SK-N-SH treated with all-trans-retinoic acid at 6 μM for 48 hours (cell line): ENCODE measurements around the gene HOXA7.

ENCODE experiments used
- ATAC-seq: fragments of 200-7000 bp; cut with Tn5 transposase; 3 replicates; pipeline ENCODE4 v1.9.1; 2020; ENCODE audit warnings: mild to moderate bottlenecking, moderate library complexity
- ARNTL ChIP-seq: fragments of 450-650 bp; formaldehyde crosslinking; IDR thresholded peaks from 2 replicates; pipeline ENCODE4 v1.5.0; 2020; ENCODE audit warnings: low read depth, mild to moderate bottlenecking, moderate library complexity, borderline replicate concordance
- BACH2 ChIP-seq: fragments of 250-450 bp; sonication (Bioruptor Pico); IDR thresholded peaks from 2 replicates; pipeline ENCODE4 v1.9.0; 2021; ENCODE audit warnings: mild to moderate bottlenecking, borderline replicate concordance
- CREB5 ChIP-seq: fragments of 250-450 bp; sonication (Bioruptor Pico); IDR thresholded peaks from 2 replicates; pipeline ENCODE4 v1.5.1; 2020; ENCODE audit warnings: low read depth, mild to moderate bottlenecking, moderate library complexity
- CSDC2 ChIP-seq: fragments of 250-450 bp; sonication (Bioruptor Pico); IDR thresholded peaks from 2 replicates; pipeline ENCODE4 v1.5.0; 2020; ENCODE audit warnings: mild to moderate bottlenecking, moderate library complexity
- CSRNP3 ChIP-seq: fragments of 250-450 bp; sonication (Bioruptor Pico); IDR thresholded peaks from 2 replicates; pipeline ENCODE4 v1.5.1; 2021; ENCODE audit warnings: mild to moderate bottlenecking, moderate library complexity
- GLIS3 ChIP-seq: fragments of 250-450 bp; sonication (Bioruptor Pico); IDR thresholded peaks from 2 replicates; pipeline ENCODE4 v1.5.0; 2020; ENCODE audit warnings: mild to moderate bottlenecking, moderate library complexity
- ISL1 ChIP-seq: fragments of 250-450 bp; sonication (Bioruptor Pico); IDR thresholded peaks from 2 replicates; pipeline ENCODE4 v2.1.2; 2022; ENCODE audit warnings: mild to moderate bottlenecking, moderate library complexity
- OSR1 ChIP-seq: fragments of 250-450 bp; sonication (Bioruptor Pico); IDR thresholded peaks from 2 replicates; pipeline ENCODE4 v1.8.0; 2022; ENCODE audit warnings: moderate library complexity, mild to moderate bottlenecking, inconsistent platforms
- PATZ1 ChIP-seq: fragments of 250-450 bp; sonication (Bioruptor Pico); IDR thresholded peaks from 2 replicates; pipeline ENCODE4 v1.8.0; 2020; ENCODE audit warnings: mild to moderate bottlenecking, moderate library complexity, borderline replicate concordance
- POU6F1 ChIP-seq: fragments of 250-450 bp; sonication (Bioruptor Pico); IDR thresholded peaks from 2 replicates; pipeline ENCODE4 v1.8.0; 2021; ENCODE audit warnings: low read depth, mild to moderate bottlenecking, moderate library complexity, borderline replicate concordance
- PPARA ChIP-seq: fragments of 250-450 bp; sonication (Bioruptor Pico); IDR thresholded peaks from 2 replicates; pipeline ENCODE4 v1.5.0; 2020; ENCODE audit warnings: mild to moderate bottlenecking, borderline replicate concordance
- RARB ChIP-seq: fragments of 250-450 bp; sonication (Bioruptor Pico); IDR thresholded peaks from 2 replicates; pipeline ENCODE4 v1.8.0; 2021; ENCODE audit warnings: mild to moderate bottlenecking, moderate library complexity
- SNAI2 ChIP-seq: fragments of 250-450 bp; sonication (Bioruptor Pico); IDR thresholded peaks from 2 replicates; pipeline ENCODE4 v1.5.0; 2020; ENCODE audit warnings: mild to moderate bottlenecking, moderate library complexity
- TCF4 ChIP-seq: fragments of 250-450 bp; sonication (Bioruptor Pico); IDR thresholded peaks from 2 replicates; pipeline ENCODE4 v1.8.0; 2021; ENCODE audit warnings: mild to moderate bottlenecking, moderate library complexity, borderline replicate concordance
- TOX ChIP-seq: fragments of 250-450 bp; sonication (Bioruptor Pico); IDR thresholded peaks from 2 replicates; pipeline ENCODE4 v1.8.0; 2021; ENCODE audit warnings: mild to moderate bottlenecking, moderate library complexity, borderline replicate concordance
- TSHZ2 ChIP-seq: fragments of 250-450 bp; sonication (Bioruptor Pico); IDR thresholded peaks from 2 replicates; pipeline ENCODE4 v1.5.0; 2020; ENCODE audit warnings: mild to moderate bottlenecking, moderate library complexity
- ZC3H10 ChIP-seq: fragments of 250-450 bp; sonication (Bioruptor Pico); IDR thresholded peaks from 2 replicates; pipeline ENCODE4 v1.5.1; 2021; ENCODE audit warnings: mild to moderate bottlenecking, moderate library complexity
- ZFP3 ChIP-seq: fragments of 250-450 bp; sonication (Bioruptor Pico); IDR thresholded peaks from 2 replicates; pipeline ENCODE4 v1.5.0; 2020; ENCODE audit warnings: mild to moderate bottlenecking, moderate library complexity
- ZFP30 ChIP-seq: fragments of 450-650 bp; formaldehyde crosslinking; IDR thresholded peaks from 2 replicates; pipeline ENCODE4 v1.5.0; 2022; ENCODE audit warnings: mild to moderate bottlenecking, moderate library complexity
- ZNF565 ChIP-seq: fragments of 450-650 bp; formaldehyde crosslinking; conservative IDR thresholded peaks from 2 replicates; pipeline ENCODE4 v1.5.0; 2020; ENCODE audit warnings: low read depth, mild to moderate bottlenecking, moderate library complexity
- ZNF70 ChIP-seq: fragments of 450-650 bp; formaldehyde crosslinking; IDR thresholded peaks from 2 replicates; pipeline ENCODE4 v1.5.0; 2020; ENCODE audit warnings: mild to moderate bottlenecking, moderate library complexity
- ZNF8 ChIP-seq: fragments of 450-650 bp; formaldehyde crosslinking; IDR thresholded peaks from 2 replicates; pipeline ENCODE4 v1.5.0; 2020; ENCODE audit warnings: mild to moderate bottlenecking, moderate library complexity

The HOXA7 gene

GRCh38 chr7:27138985-27139333 lies 17.5 kb downstream of the HOXA7 start:
- ATAC-seq, result no peak
- TF ChIP-seq PPARA (CRISPR knock-in tag) (no peak), CSDC2 (CRISPR knock-in tag) (no peak), RARB (CRISPR knock-in tag) (no peak), BACH2 (CRISPR knock-in tag) (no peak), ZFP3 (no peak), ZFP30 (no peak), GLIS3 (CRISPR knock-in tag) (no peak), TOX (CRISPR knock-in tag) (no peak), POU6F1 (CRISPR knock-in tag) (no peak), ZNF70 (no peak), PATZ1 (no peak)

- no peak for ATAC-seq
- TF ChIP-seq TSHZ2 (CRISPR knock-in tag) (no peak), CSRNP3 (no peak), PATZ1 (no peak), TCF4 (CRISPR knock-in tag) (no peak), ZNF8 (CRISPR knock-in tag) (no peak), SNAI2 (no peak), ZNF70 (no peak), ISL1 (CRISPR knock-in tag) (no peak), ZFP30 (no peak), ARNTL (CRISPR knock-in tag) (no peak), TOX (CRISPR knock-in tag) (no peak), ZC3H10 (CRISPR knock-in tag) (no peak), GLIS3 (CRISPR knock-in tag) (no peak), PPARA (CRISPR knock-in tag) (no peak)
Observed at GRCh38 chr7:27138472-27138871, 18.0 kb downstream of the HOXA7 start.

GRCh38 chr7:27137640-27138315 lies 18.7 kb downstream of the HOXA7 start:
- no peak for TF ChIP-seq BACH2 (CRISPR knock-in tag)
- ATAC-seq, result no peak

- TF ChIP-seq PATZ1, result no peak
- no peak for TF ChIP-seq ZNF8 (CRISPR knock-in tag)
- no peak for TF ChIP-seq GLIS3 (CRISPR knock-in tag)
- TF ChIP-seq ZNF70, result no peak
- no peak for TF ChIP-seq ISL1 (CRISPR knock-in tag)
- no peak for TF ChIP-seq OSR1
- TF ChIP-seq CREB5 (CRISPR knock-in tag), result no peak
- TF ChIP-seq ZNF565 (CRISPR knock-in tag), result no peak
- no peak for TF ChIP-seq SNAI2
- no peak for ATAC-seq
Observed at GRCh38 chr7:27134392-27134791, 22.1 kb downstream of the HOXA7 start.
